ENCODE data around the gene MRPL57. TPM values are rescaled to one million over a fixed set of nuclear protein-coding genes. Genes with fewer than 3 reads are reported as not detected.
"Not testable (repeated sequence)": the region's sequence is repeated elsewhere in the genome, so short reads cannot be mapped to it uniquely, and the experiment has no call there.

The MRPL57 gene
- polyA plus RNA-seq, 1 experiment: 12.0 TPM

- DNase-seq (ENCODE audit: low read depth): no peak
Measured at GRCh38 chr13:21148557-21149258, 27.8 kb upstream of the MRPL57 start.

DNA sequence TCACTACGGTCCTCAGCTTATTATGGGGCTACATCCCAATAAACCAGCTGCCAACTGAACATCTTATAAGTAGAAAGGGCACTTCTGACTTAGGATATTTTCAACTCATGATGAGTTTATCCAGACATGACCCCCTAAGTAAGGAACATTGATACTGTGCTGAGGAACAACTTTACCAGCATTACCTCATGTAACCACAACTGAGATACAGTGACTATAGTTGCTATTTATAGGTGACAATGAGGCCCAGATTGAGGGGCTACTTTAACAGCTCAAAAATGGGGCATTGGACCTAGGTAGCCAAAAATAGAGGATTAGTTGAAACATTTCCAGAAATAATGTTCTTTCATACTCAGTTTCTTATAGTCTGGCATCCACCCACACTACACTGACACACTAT, 26.9 kb upstream of the MRPL57 start:
- H3K36me3 ChIP-seq (ENCODE audit: control insufficient read depth, insufficient read depth, low read length): peaks cover 5% of the 10 kb centered on the region
- H3K4me3 ChIP-seq (ENCODE audit: low read depth, low read length): no peak overlapping the region
- POLR2A ChIA-PET: no interaction called here
- TF ChIP-seq, protein P1, sequence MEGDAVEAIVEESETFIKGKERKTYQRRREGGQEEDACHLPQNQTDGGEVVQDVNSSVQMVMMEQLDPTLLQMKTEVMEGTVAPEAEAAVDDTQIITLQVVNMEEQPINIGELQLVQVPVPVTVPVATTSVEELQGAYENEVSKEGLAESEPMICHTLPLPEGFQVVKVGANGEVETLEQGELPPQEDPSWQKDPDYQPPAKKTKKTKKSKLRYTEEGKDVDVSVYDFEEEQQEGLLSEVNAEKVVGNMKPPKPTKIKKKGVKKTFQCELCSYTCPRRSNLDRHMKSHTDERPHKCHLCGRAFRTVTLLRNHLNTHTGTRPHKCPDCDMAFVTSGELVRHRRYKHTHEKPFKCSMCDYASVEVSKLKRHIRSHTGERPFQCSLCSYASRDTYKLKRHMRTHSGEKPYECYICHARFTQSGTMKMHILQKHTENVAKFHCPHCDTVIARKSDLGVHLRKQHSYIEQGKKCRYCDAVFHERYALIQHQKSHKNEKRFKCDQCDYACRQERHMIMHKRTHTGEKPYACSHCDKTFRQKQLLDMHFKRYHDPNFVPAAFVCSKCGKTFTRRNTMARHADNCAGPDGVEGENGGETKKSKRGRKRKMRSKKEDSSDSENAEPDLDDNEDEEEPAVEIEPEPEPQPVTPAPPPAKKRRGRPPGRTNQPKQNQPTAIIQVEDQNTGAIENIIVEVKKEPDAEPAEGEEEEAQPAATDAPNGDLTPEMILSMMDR (IDR thresholded peaks at IDR 0.05; ENCODE audit: insufficient read depth, low read depth, low read length): no peak
- no peak for DNase-seq (ENCODE audit: low read depth)
- CTCF ChIA-PET: interaction anchor here (0.9 kb wide), 1 partner anchor 328 kb away, joined by 4 read pairs; no protein-coding TSS in a partner anchor
- no peaks in the 10 kb centered on the region for H3K27me3 ChIP-seq (ENCODE audit: control insufficient read depth, insufficient read depth, low read length)

More at GRCh38 chr13:21148557-21149258, 27.8 kb upstream of the MRPL57 start:
- Histone ChIP-seq H3K27me3 (ENCODE audit: control insufficient read depth, insufficient read depth, low read length) (no peaks in the 10 kb centered on the region), H3K4me3 (ENCODE audit: low read depth, low read length) (no peak overlapping the region), H3K36me3 (ENCODE audit: control insufficient read depth, insufficient read depth, low read length) (peaks cover 5% of the 10 kb centered on the region)
- ChIA-PET POLR2A (no interaction called here), CTCF (no interaction called here)
- TF ChIP-seq, protein P1 (IDR thresholded peaks at IDR 0.05; ENCODE audit: insufficient read depth, low read depth, low read length): no peak

DNA sequence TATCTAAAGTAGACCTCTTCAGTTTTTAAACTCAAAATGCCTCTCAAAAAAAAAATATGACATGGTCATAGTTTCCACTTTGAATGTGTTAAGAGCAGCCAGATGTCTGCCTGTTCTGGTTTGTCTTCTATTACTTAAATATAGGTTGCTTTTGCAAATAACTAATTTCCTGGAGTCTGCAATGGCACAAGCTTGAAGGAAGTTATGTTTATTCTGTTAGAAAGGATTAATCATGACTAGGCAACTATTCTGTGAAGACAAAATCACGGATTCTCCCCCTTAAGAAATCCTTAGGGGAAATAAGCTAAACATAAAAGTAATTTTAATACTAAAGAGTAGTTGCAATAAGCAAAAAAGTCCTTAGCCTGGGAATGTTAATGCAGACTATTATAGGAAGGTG, 26.4 kb upstream of the MRPL57 start:
- Histone ChIP-seq H3K4me3 (ENCODE audit: low read depth, low read length) (no peak overlapping the region), H3K36me3 (ENCODE audit: control insufficient read depth, insufficient read depth, low read length) (peaks cover 5% of the 10 kb centered on the region), H3K27me3 (ENCODE audit: control insufficient read depth, insufficient read depth, low read length) (no peaks in the 10 kb centered on the region)
- DNase-seq (ENCODE audit: low read depth): no peak
- TF ChIP-seq, protein P1 (IDR thresholded peaks at IDR 0.05; ENCODE audit: insufficient read depth, low read depth, low read length): no peak
- ChIA-PET POLR2A (no interaction called here), CTCF (interaction anchor here (0.9 kb wide), 1 partner anchor 327 kb away, joined by 4 read pairs; no protein-coding TSS in a partner anchor)

GRCh38 chr13:21152251-21152899, 24.1 kb upstream of the MRPL57 start:
- Histone ChIP-seq H3K36me3 (ENCODE audit: control insufficient read depth, insufficient read depth, low read length) (peaks cover 5% of the 10 kb centered on the region), H3K27me3 (ENCODE audit: control insufficient read depth, insufficient read depth, low read length) (no peaks in the 10 kb centered on the region), H3K4me3 (ENCODE audit: low read depth, low read length) (no peak overlapping the region)
- no peak for DNase-seq (ENCODE audit: low read depth)
- POLR2A ChIA-PET: no interaction called here
- CTCF ChIA-PET: interaction anchor here (0.8 kb wide), 1 partner anchor 210 kb away, joined by 3 read pairs; no protein-coding TSS in a partner anchor
- TF ChIP-seq, protein P1 (IDR thresholded peaks at IDR 0.05; ENCODE audit: insufficient read depth, low read depth, low read length): no peak

DNA sequence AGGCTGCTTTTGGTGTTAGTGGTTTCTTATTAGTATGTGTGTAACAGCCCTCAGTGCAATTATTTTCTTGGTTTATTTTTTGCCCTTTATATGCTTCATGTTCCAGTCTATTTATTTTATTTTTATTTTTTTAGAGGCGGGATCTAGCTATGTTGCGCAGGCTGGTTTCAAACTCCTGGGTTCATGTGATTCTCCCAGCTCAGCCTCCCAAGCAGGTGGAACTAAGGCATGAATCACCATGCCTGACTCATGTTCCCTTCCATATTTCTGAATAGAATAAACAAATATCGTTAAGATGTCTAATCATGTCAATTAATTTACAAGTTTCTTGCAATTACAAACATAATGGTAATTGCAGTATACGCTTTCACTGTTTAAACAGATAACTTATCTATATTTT, 11.8 kb upstream of the MRPL57 start:
- no peak overlapping the region for H3K4me3 ChIP-seq (ENCODE audit: low read depth, low read length)
- ChIA-PET CTCF (interaction anchor here (0.6 to 2.8 kb wide), 3 partner anchors 10 to 15 kb away, joined by 3 to 9 read pairs (median 4); partner anchors contain the start of genes MRPL57 and SKA3), POLR2A (no interaction called here)
- DNase-seq (ENCODE audit: low read depth): no peak
- TF ChIP-seq, protein P1 (IDR thresholded peaks at IDR 0.05; ENCODE audit: insufficient read depth, low read depth, low read length): no peak
- no peaks in the 10 kb centered on the region for H3K36me3 ChIP-seq (ENCODE audit: control insufficient read depth, insufficient read depth, low read length)
- H3K27me3 ChIP-seq (ENCODE audit: control insufficient read depth, insufficient read depth, low read length): no peaks in the 10 kb centered on the region

DNA sequence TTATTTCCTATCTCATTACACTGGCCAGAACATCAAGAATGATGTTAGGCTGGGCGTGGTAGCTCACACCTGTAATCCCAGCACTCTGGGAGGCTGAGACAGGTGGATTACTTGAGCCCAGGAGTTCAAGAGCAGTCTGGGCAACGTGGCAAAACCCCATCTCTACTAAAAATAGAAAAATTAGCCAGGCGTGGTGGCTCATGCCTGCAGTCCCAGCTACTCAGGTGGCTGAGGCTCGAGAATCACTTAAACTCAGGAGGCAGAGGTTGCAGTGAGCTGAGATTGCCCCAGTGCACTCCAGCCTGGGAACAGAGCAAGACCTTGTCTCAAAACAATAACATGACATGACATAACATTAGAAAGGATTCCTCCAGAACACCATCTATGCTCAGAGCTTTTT, 10.9 kb upstream of the MRPL57 start:
- CTCF ChIA-PET: interaction anchor here (0.6 to 2.8 kb wide), 2 partner anchors 12 to 404 kb away, joined by 3 to 9 read pairs; partner anchors contain the start of genes MRPL57 and SKA3
- DNase-seq (ENCODE audit: low read depth); H3K4me3 ChIP-seq (ENCODE audit: low read depth, low read length); H3K36me3 ChIP-seq (ENCODE audit: control insufficient read depth, insufficient read depth, low read length); POLR2A ChIA-PET; H3K27me3 ChIP-seq (ENCODE audit: control insufficient read depth, insufficient read depth, low read length): not testable (repeated sequence)

Measured in BJ (cell line).